ENCODE measurements around the gene NPW. TPM values are rescaled to one million over a fixed set of nuclear protein-coding genes. Genes with fewer than 3 reads are reported as not detected.
A peak's percentile ranks its signal among the peaks of the same experiment; 100 is the strongest.

Gene NPW
- total and polyA plus RNA-seq, 9 of the 15 experiments (the other 6 are each of a cell fraction or from before 2014, with no cell fraction given): 0.14 to 4.0 (median 2.6) TPM; not detected in 4

DNA sequence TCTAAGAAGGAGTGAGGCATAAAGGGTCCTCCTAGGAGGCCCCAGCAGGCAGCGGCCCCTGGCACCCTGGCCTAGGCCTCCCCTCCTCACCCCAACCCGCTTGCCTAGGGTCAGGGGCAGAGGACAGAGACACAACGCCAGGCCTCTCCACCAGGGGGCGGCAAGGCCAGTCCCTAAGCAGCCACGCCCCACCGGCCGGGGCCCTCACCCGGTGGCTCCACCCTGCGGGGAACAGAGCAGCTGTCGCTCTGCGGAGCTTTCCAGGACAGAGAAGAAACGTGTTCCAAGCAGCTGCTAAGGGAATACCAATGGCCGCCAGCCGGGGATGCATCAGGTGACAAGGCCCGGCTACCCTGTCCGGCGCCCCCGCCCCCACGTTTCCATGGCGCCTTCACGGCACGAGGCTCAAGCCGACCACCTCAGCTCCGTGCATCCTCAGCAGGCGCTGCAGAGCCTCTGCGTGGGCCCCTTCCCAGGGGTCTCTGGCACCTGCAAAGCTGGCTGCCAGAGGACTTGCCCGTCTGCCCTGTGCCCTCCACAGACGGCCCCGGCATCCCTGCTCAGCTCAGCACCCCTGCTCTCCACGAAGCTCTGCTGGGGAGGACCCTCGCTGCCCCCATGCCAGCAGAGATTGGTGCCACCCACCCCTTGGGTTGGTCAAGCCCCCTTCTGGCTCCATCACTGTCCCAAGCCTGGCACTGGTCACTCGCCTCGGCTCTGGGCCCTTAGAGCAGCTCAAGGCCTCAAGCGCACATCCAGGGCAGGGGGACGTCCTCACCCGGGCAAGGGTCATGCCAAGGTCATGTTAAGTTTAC lies 15.6 kb upstream of the NPW start (continued):
- TF ChIP-seq GTF3C2 (IDR thresholded peaks at IDR 0.05; ENCODE audit: borderline replicate concordance, extremely low read depth, insufficient read length) (no peak), XRCC5 (IDR thresholded peaks at IDR 0.05; ENCODE audit: low read depth, low read length) (peak; percentile 99), NONO (IDR thresholded peaks at IDR 0.05; ENCODE audit: low read depth in 2 of 2, low read length in 1 of 2) (peak in 1 of 2 experiments; percentile 65; a peak in 1 of 4 replicates), ZBTB34 (CRISPR knock-in tag; IDR thresholded peaks at IDR 0.05) (no peak), SUPT5H (IDR thresholded peaks at IDR 0.05) (peak; percentile 29; the same call in 1 of the 2 replicates), GATAD2B (IDR thresholded peaks at IDR 0.05; ENCODE audit: borderline replicate concordance) (no peak), CCNT2 (IDR thresholded peaks at IDR 0.05; ENCODE audit: borderline replicate concordance, extremely low read depth, insufficient read length, low read depth, low read length) (peak; percentile 66), ZNF444 (CRISPR knock-in tag; IDR thresholded peaks at IDR 0.05) (no peak), STAG1 (CRISPR knock-in tag; IDR thresholded peaks at IDR 0.05; ENCODE audit: borderline replicate concordance) (peak; percentile 57; the same call in 1 of the 2 replicates), ZKSCAN1 (IDR thresholded peaks at IDR 0.05; ENCODE audit: low read depth, low read length) (peak; percentile 60; the same call in 1 of the 2 replicates), TBP (optimal IDR thresholded peaks at IDR 0.05; ENCODE audit: low read depth, low read length) (peak; percentile 40), ZNF740 (CRISPR knock-in tag; IDR thresholded peaks at IDR 0.05) (no peak), ZNF740 (tag; IDR thresholded peaks at IDR 0.05) (no peak), ZFP30 (CRISPR knock-in tag; IDR thresholded peaks at IDR 0.05; ENCODE audit: borderline replicate concordance) (no peak), ZNF239 (CRISPR knock-in tag; IDR thresholded peaks at IDR 0.05) (no peak), ZNF316 (IDR thresholded peaks at IDR 0.05) (no peak), RBM17 (IDR thresholded peaks at IDR 0.05; ENCODE audit: borderline replicate concordance, low read depth, low read length) (no peak), ZNF217 (CRISPR knock-in tag; IDR thresholded peaks at IDR 0.05) (no peak), RBM34 (IDR thresholded peaks at IDR 0.05; ENCODE audit: borderline replicate concordance, insufficient read depth, low read length) (no peak), GATAD2A (IDR thresholded peaks at IDR 0.05) (no peak)
- TF ChIP-seq, protein P1, sequence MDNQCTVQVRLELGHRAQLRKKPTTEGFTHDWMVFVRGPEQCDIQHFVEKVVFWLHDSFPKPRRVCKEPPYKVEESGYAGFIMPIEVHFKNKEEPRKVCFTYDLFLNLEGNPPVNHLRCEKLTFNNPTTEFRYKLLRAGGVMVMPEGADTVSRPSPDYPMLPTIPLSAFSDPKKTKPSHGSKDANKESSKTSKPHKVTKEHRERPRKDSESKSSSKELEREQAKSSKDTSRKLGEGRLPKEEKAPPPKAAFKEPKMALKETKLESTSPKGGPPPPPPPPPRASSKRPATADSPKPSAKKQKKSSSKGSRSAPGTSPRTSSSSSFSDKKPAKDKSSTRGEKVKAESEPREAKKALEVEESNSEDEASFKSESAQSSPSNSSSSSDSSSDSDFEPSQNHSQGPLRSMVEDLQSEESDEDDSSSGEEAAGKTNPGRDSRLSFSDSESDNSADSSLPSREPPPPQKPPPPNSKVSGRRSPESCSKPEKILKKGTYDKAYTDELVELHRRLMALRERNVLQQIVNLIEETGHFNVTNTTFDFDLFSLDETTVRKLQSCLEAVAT (IDR thresholded peaks at IDR 0.05): no peak

Data from K562 (cell line).